Measurements from ENCODE around the gene SLC38A2. TPM values are rescaled to one million over a fixed set of nuclear protein-coding genes. Genes with fewer than 3 reads are reported as not detected.

The SLC38A2 gene
- total RNA-seq, 1 experiment from 2014 or later: 453 TPM

DNA sequence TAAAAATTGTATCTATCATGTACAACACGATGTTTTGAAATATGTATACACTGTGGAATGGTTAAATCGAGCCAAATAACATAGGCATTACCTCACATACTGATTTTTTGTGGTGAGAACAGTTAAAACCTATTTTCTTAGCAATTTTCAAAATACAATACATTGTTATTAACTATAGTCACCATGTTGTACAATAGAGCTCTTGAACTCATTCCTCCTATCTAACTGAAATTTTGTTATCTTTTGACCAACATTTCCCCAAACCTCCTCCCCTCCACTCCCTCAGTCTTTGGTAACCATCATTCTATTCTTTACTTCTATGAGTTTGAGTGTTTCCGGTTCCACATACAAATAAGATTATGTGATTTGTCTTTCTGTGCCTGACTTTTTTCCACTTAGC lies 6.8 kb upstream of the SLC38A2 start:
- peaks cover 1% of the 10 kb centered on the region; the same call in 1 of the 2 replicates for H3K27me3 Mint-ChIP-seq (ENCODE audit: low read depth)
- H2AK5ac ChIP-seq (ENCODE audit: insufficient read length, low read length): no peak overlapping the region
- no peaks in the 10 kb centered on the region; the same call in 1 of the 2 replicates for H3K79me2 ChIP-seq (ENCODE audit: insufficient read depth, low read length)
- H3K18ac ChIP-seq (ENCODE audit: insufficient read length, low read depth, low read length): no peak overlapping the region
- no peak overlapping the region for H3K27ac ChIP-seq (ENCODE audit: insufficient read length, low read depth, low read length)
- H4K8ac ChIP-seq (replicated peaks; ENCODE audit: insufficient read length, low read depth, low read length): no peak overlapping the region
- no peak overlapping the region for H2BK20ac ChIP-seq (ENCODE audit: low read depth, low read length, poor library complexity, severe bottlenecking)
- no peaks in the 10 kb centered on the region for H4K20me1 ChIP-seq (ENCODE audit: control insufficient read depth, insufficient read depth, insufficient read length)
- no peak for DNase-seq
- no peak overlapping the region for H3K56ac ChIP-seq (ENCODE audit: insufficient read length, low read depth, low read length)
- H3K27me3 ChIP-seq (ENCODE audit: insufficient read depth, low read length): no peaks in the 10 kb centered on the region
- no peak overlapping the region for H2BK15ac ChIP-seq (ENCODE audit: low read depth, low read length)
- H3K9me3 Mint-ChIP-seq: peaks cover 1 to 7% of the 10 kb centered on the region in 2 experiments; a peak in 3 of 5 replicates
- peaks cover 41 to 56% of the 10 kb centered on the region in 2 experiments for H3K4me1 Mint-ChIP-seq
- H3K4me1 ChIP-seq (ENCODE audit: insufficient read depth, low read length): peaks cover 4% of the 10 kb centered on the region; the same call in 1 of the 2 replicates
- H3K79me1 ChIP-seq (ENCODE audit: insufficient read depth, low read depth, low read length, poor library complexity, severe bottlenecking): no peaks in the 10 kb centered on the region
- H4K91ac ChIP-seq (ENCODE audit: insufficient read length, low read depth, low read length): no peak overlapping the region
- H3K23ac ChIP-seq (ENCODE audit: insufficient read length, low read depth, low read length): no peak overlapping the region
- H4K5ac ChIP-seq (ENCODE audit: insufficient read length, low read depth, low read length): no peak overlapping the region
- H3K14ac ChIP-seq (ENCODE audit: insufficient read depth, low read length): no peak overlapping the region
- H3K27ac Mint-ChIP-seq: no peak overlapping the region; a peak in 1 of 7 replicates
- no peak overlapping the region for H3K4ac ChIP-seq (ENCODE audit: low read depth, low read length)
- no peak overlapping the region for H3K9ac ChIP-seq (ENCODE audit: extremely low read depth, insufficient read length, low read length)
- no peak overlapping the region for H3K4me2 ChIP-seq (ENCODE audit: insufficient read depth, insufficient read length, low read length)
- H3T11ph ChIP-seq (ENCODE audit: low read length): no peak overlapping the region
- H3K4me3 Mint-ChIP-seq: no peak overlapping the region
- TF ChIP-seq, protein P1, sequence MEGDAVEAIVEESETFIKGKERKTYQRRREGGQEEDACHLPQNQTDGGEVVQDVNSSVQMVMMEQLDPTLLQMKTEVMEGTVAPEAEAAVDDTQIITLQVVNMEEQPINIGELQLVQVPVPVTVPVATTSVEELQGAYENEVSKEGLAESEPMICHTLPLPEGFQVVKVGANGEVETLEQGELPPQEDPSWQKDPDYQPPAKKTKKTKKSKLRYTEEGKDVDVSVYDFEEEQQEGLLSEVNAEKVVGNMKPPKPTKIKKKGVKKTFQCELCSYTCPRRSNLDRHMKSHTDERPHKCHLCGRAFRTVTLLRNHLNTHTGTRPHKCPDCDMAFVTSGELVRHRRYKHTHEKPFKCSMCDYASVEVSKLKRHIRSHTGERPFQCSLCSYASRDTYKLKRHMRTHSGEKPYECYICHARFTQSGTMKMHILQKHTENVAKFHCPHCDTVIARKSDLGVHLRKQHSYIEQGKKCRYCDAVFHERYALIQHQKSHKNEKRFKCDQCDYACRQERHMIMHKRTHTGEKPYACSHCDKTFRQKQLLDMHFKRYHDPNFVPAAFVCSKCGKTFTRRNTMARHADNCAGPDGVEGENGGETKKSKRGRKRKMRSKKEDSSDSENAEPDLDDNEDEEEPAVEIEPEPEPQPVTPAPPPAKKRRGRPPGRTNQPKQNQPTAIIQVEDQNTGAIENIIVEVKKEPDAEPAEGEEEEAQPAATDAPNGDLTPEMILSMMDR (conservative IDR thresholded peaks at IDR 0.05): no peak
- peaks cover 0 to 10% (median 4%) of the 10 kb centered on the region in 3 experiments; a peak in 4 of 7 replicates for H3K36me3 Mint-ChIP-seq (ENCODE audit: insufficient read depth in 1 of 3, low read depth in 3 of 3)
- H2BK120ac ChIP-seq (ENCODE audit: low read depth, low read length, poor library complexity, severe bottlenecking): no peak overlapping the region
- no CpG with 5 or more reads among the region's 3 CpGs for WGBS (ENCODE audit: extremely low coverage, insufficient read length, low lambda C conversion rate)
- no peak overlapping the region for H2BK12ac ChIP-seq (ENCODE audit: insufficient read length, low read depth, low read length)
- H2BK5ac ChIP-seq (ENCODE audit: insufficient read length, low read length): no peak overlapping the region
- no peaks in the 10 kb centered on the region for H3K9me3 ChIP-seq (ENCODE audit: control insufficient read depth, low read depth, low read length)
- H3K23me2 ChIP-seq (ENCODE audit: insufficient read length, low read depth, low read length, poor library complexity, severe bottlenecking): peaks cover 5% of the 10 kb centered on the region
- no peak overlapping the region for H2AFZ ChIP-seq (ENCODE audit: low read length)
